Measurements from ENCODE around the gene SP100.

- TF ChIP-seq POLR2AphosphoS5 (IDR thresholded peaks at IDR 0.05; ENCODE audit: borderline replicate concordance, low read depth, low read length) (no peak), EZH2 (IDR thresholded peaks at IDR 0.05) (no peak), FOXP2 (optimal IDR thresholded peaks at IDR 0.05; ENCODE audit: control extremely low read depth, extremely low read length, insufficient read depth) (no peak)
Observed at GRCh38 chr2:230416061-230416721, at the start of gene SP100.

Data from SK-N-MC (cell line).